VCaP (cell line): Measurements from ENCODE around the gene RGS12.

Experiments
- H3K27ac ChIP-seq: fragments of 450-650 bp; 2 replicates; pipeline ENCODE4 v1.5.1; 2017
- CTCF ChIP-seq: fragments of 450-650 bp; conservative IDR thresholded peaks from 2 replicates; pipeline ENCODE4 v1.5.1; 2017; ENCODE audit warnings: mild to moderate bottlenecking, moderate library complexity

Gene RGS12

DNA sequence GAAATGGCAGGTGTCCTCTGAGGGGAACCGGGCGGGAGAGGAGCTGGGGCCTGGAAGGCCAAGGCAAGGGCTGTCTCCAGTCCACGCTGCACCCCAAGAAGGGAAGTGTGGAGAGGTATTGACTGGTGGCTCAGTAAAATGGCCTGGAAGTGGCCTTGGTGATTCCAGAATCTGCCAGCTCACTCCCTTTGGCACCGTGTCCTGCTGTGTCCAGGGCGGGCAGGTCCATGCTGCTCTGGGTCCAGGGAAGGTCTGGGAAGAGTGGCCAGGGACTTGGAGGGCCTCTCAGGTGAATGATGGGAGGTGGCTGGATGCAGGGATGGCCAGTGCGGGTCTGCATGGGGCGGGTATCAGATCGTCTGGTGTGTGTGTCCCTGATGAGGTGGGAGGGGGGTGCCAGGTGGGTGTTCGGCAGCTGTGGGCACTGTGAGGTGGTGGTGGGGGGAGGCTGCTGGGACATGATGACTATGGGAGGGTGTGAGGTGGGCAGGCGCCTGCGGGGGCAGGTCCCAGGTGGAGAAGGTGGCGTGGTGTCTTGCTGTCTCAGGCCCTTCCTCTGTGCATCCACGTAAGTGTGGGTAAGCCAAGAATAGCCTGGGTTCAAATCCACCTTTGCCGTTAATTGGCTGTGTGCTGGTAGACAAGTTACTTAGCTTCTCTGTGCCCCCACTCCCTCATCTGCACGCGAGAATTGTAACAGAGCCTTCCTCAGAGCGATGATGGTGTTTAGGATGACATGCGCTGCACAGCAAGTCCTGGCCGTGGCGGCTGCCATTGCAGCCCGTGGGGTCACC lies 17.7 kb downstream of the RGS12 start:
- no peak overlapping the region for H3K27ac ChIP-seq
- TF ChIP-seq CTCF = no peak

DNA sequence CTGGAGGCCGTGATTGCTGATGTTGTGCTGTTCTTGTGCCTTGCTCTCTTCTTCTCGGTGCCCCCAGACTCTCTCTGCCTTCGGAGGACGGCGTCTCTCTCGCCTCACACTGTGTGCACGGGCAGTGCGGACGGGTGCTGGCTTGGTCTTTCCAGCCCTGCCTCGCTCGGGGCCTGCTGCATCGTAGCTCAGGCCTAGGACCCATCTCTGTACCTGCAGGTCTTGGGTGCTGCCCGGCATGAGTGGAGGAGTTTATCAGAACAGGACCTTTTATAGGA lies 18.2 kb downstream of the RGS12 start:
- no peak overlapping the region for H3K27ac ChIP-seq
- no peak for TF ChIP-seq CTCF

- no peak for TF ChIP-seq CTCF
- no peak overlapping the region for H3K27ac ChIP-seq
Measured at GRCh38 chr4:3311489-3312171, 18.8 kb downstream of the RGS12 start.

DNA sequence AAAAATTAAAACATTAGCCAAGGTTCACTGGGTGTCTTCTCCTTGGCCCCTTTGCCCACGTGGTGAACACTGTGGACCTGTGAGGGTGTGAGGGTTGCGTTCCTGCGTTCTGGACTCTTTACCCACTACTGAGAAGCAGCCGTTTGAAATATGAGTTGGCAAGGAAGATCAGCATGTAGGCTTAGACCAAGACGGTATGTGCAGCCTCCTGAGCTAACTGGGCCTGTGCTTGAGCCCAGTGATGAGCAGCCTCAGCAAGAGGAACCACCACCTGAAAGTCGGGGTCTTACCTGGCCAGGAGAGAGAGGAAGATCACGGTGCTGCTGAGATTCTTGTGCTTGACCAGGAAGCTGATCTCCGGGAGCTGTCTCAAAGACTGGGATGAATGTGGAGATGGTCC lies 19.5 kb downstream of the RGS12 start:
- no peak overlapping the region for H3K27ac ChIP-seq
- no peak for TF ChIP-seq CTCF

GRCh38 chr4:3313139-3313538 lies 20.3 kb downstream of the RGS12 start:
- TF ChIP-seq CTCF = no peak
- no peak overlapping the region for H3K27ac ChIP-seq

GRCh38 chr4:3313556-3314228 lies 20.9 kb downstream of the RGS12 start:
- H3K27ac ChIP-seq = no peak overlapping the region
- TF ChIP-seq CTCF = no peak

DNA sequence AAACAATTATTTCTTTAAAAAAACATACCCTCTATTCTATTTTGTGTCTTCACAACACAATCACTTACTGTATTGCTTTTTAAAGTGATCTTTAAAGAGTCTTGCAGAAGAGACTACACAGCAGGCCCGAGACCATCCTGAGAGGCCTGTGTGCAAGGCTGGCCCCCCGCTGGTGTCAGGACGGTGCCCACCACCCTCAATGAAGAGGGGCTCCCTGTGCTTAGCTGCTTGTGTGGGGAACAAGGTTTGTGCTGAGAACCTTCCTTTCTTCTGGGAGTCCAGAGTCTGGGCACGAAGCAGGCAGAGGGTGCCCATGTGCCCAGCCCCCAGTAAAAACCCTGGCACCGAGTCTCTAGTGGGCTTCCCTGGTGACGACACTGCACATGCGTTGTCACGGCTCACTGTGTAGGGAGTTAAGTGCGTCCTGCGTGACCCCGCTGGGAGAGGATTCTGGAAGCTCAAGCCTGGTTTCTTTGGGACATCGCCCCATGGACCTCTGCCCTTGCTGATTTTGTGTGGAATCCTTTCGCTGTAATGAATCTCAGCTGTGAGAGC lies 22.0 kb downstream of the RGS12 start:
- no peak overlapping the region for H3K27ac ChIP-seq

More for the DNA sequence above, 22.0 kb downstream of the RGS12 start:
- TF ChIP-seq CTCF = no peak
